SK-N-SH (cell line): ENCODE results near the gene FAM120B. TPM values are rescaled to one million over a fixed set of nuclear protein-coding genes. Genes with fewer than 3 reads are reported as not detected.

Experiments used
- CTCF ChIA-PET: fragments of 300-600, 350-600 bp; formaldehyde crosslinking; extraction: SDS; loops from one replicate; lab custom pipeline; 2021; lab: Yijun Ruan, JAX
- POLR2A ChIA-PET: fragments of 350-600 bp; sonication (Branson Sonifier 250); formaldehyde crosslinking; extraction: SDS; loops from one replicate; lab custom pipeline; 2020; ENCODE audit warnings: antibody characterized with exemption, inconsistent platforms; lab: Yijun Ruan, JAX
- DNase-seq: peaks from one replicate; pipeline ENCODE4 v3.0.0; 2012
- H2AFZ ChIP-seq: fragments of 200-600 bp; sonication (generic); 2 replicates; pipeline ENCODE4 v1.8.1; 2016; ENCODE audit warnings: antibody characterized with exemption, mild to moderate bottlenecking, low read depth
- H3F3A ChIP-seq: fragments of 200-600 bp; sonication (generic); replicated peaks from 2 replicates; pipeline ENCODE3; 2016; ENCODE audit warnings: antibody characterized with exemption, mild to moderate bottlenecking; ENCODE audit not compliant: insufficient read depth
- H3K27ac ChIP-seq, 2 experiments: fragments of 200-500 bp in 1 of 2; fragments of 200-600 bp in 1 of 2; sonication (Bioruptor generic) in 1 of 2; sonication (generic), shearing (Covaris generic) in 1 of 2; 2 replicates each; pipeline versions ENCODE4 v1.5.1 to v1.6.1; 2014 to 2016; ENCODE audit warnings: low read depth in 2 of 2, inconsistent platforms in 1 of 2, low read length in 1 of 2, mild to moderate bottlenecking in 1 of 2, mixed read lengths in 1 of 2
- H3K27me3 ChIP-seq: fragments of 200-600 bp; sonication (generic), shearing (Covaris generic); 2 replicates; pipeline ENCODE4 v1.6.1; 2016; ENCODE audit warnings: mixed run types; ENCODE audit not compliant: insufficient read depth
- H3K36me3 ChIP-seq, 2 experiments: fragments of 200-500 bp in 1 of 2; fragments of 200-600 bp in 1 of 2; sonication (Bioruptor generic) in 1 of 2; sonication (generic) in 1 of 2; replicated peaks in 1 of 2; 2 replicates each; pipeline versions ENCODE3 to v1.5.1; 2014 to 2016; ENCODE audit warnings: low read length in 1 of 2, mild to moderate bottlenecking in 1 of 2; ENCODE audit not compliant: insufficient read depth in 2 of 2, control insufficient read depth in 1 of 2
- H3K4me1 ChIP-seq, 2 experiments: fragments of 200-500 bp in 1 of 2; fragments of 200-600 bp in 1 of 2; sonication (Bioruptor generic) in 1 of 2; sonication (generic), shearing (Covaris generic) in 1 of 2; 2 replicates each; pipeline versions ENCODE4 v1.5.1 to v1.6.1; 2014 to 2016; ENCODE audit warnings: low read depth in 1 of 2, low read length in 1 of 2, mixed run types in 1 of 2; ENCODE audit not compliant: insufficient read depth in 2 of 2, control insufficient read depth in 1 of 2
- H3K4me2 ChIP-seq: fragments of 200-600 bp; sonication (generic), shearing (Covaris generic); 2 replicates; pipeline ENCODE4 v1.6.1; 2017; ENCODE audit warnings: mixed run types
- H3K4me3 ChIP-seq, 2 experiments: fragments of 200-500 bp in 1 of 2; fragments of 200-600 bp in 1 of 2; sonication (Bioruptor generic) in 1 of 2; sonication (generic), shearing (Covaris generic) in 1 of 2; 2 replicates each; pipeline versions ENCODE4 v1.5.1 to v1.8.1; 2014 to 2016; ENCODE audit warnings: low read depth in 2 of 2, inconsistent platforms in 1 of 2, low read length in 1 of 2, mild to moderate bottlenecking in 1 of 2, mixed read lengths in 1 of 2, moderate library complexity in 1 of 2
- H3K79me2 ChIP-seq: fragments of 200-600 bp; sonication (generic); 2 replicates; pipeline ENCODE4 v1.8.1; 2017; ENCODE audit warnings: mild to moderate bottlenecking; ENCODE audit not compliant: insufficient read depth
- H3K9ac ChIP-seq: fragments of 200-600 bp; sonication (generic); 2 replicates; pipeline ENCODE4 v1.6.1; 2017; ENCODE audit warnings: mixed run types
- H3K9me2 ChIP-seq: fragments of 200-600 bp; sonication (generic); 2 replicates; pipeline ENCODE4 v1.6.1; 2017; ENCODE audit warnings: mixed run types
- H3K9me3 ChIP-seq: fragments of 200-600 bp; sonication (generic); 2 replicates; pipeline ENCODE4 v1.6.1; 2017; ENCODE audit warnings: mixed run types, mild to moderate bottlenecking, moderate library complexity
- H4K20me1 ChIP-seq: fragments of 200-600 bp; sonication (generic); 2 replicates; pipeline ENCODE4 v1.6.1; 2017; ENCODE audit warnings: mild to moderate bottlenecking, mixed run types; ENCODE audit not compliant: insufficient read depth
- CHD2 ChIP-seq: fragments of 150-350 bp; IDR thresholded peaks from 2 replicates; pipeline ENCODE4 v1.6.1; 2018; ENCODE audit warnings: low read length; ENCODE audit not compliant: partially characterized antibody
- EP300 ChIP-seq, 2 experiments: IDR thresholded peaks; 2 replicates each; pipeline versions ENCODE4 v1.4.0 to v1.6.1; 2012; ENCODE audit warnings: borderline replicate concordance in 1 of 2, low read depth in 1 of 2, low read length in 1 of 2
- FOXM1 ChIP-seq: IDR thresholded peaks from 2 replicates; pipeline ENCODE4 v1.4.0; 2012; ENCODE audit warnings: low read depth, mild to moderate bottlenecking
- JUND ChIP-seq: IDR thresholded peaks from 2 replicates; pipeline ENCODE4 v1.4.0; 2012
- MXI1 ChIP-seq: IDR thresholded peaks from 2 replicates; pipeline ENCODE4 v1.6.1; 2012; ENCODE audit warnings: mild to moderate bottlenecking, low read depth, low read length, improper control_type of control experiment
- NFIC ChIP-seq: IDR thresholded peaks from 2 replicates; pipeline ENCODE4 v1.4.0; 2012; ENCODE audit warnings: borderline replicate concordance
- NRF1 ChIP-seq: IDR thresholded peaks from 2 replicates; pipeline ENCODE4 v1.6.1; 2012; ENCODE audit warnings: low read depth, mild to moderate bottlenecking, low read length
- RAD21 ChIP-seq: IDR thresholded peaks from 2 replicates; pipeline ENCODE4 v1.6.1; 2012; ENCODE audit warnings: mild to moderate bottlenecking, low read length
- RCOR1 ChIP-seq: fragments of 150-350 bp; IDR thresholded peaks from 2 replicates; pipeline ENCODE4 v1.6.1; 2017; ENCODE audit warnings: antibody characterized with exemption, low read length
- SIN3A ChIP-seq: IDR thresholded peaks from 2 replicates; pipeline ENCODE4 v1.6.1; 2012; ENCODE audit warnings: low read depth, mild to moderate bottlenecking, low read length, moderate library complexity, borderline replicate concordance
- SMC3 ChIP-seq: IDR thresholded peaks from 2 replicates; pipeline ENCODE4 v1.6.1; 2012; ENCODE audit warnings: low read depth, low read length, improper control_type of control experiment
- TCF12 ChIP-seq: IDR thresholded peaks from 2 replicates; pipeline ENCODE4 v1.4.0; 2012
- TEAD4 ChIP-seq: IDR thresholded peaks from 2 replicates; pipeline ENCODE4 v1.4.0; 2012; ENCODE audit warnings: mild to moderate bottlenecking, borderline replicate concordance; ENCODE audit not compliant: insufficient read depth
- YY1 ChIP-seq: IDR thresholded peaks from 2 replicates; pipeline ENCODE4 v1.4.0; 2012; ENCODE audit warnings: low read depth, mild to moderate bottlenecking
- WGBS: methylation state at CpG from one replicate; pipeline ENCODE4 v1.1.6; 2017; ENCODE audit warnings: low lambda C conversion rate; 5-methylcytosine and 5-hydroxymethylcytosine counted together
- polyA plus RNA-seq, 3 experiments: library from polyadenylated mRNA; depleted of rRNA; stranded (reverse); fragments of >200 nt; gene quantifications; 2 replicates each; pipeline ENCODE4 v1.2.3, GENCODE V29; 2012
- TF ChIP-seq, protein P1 (sequence below): IDR thresholded peaks from 2 replicates; pipeline ENCODE4 v1.4.0; 2012; ENCODE audit warnings: low read depth
- TF ChIP-seq, protein P2 (sequence below): IDR thresholded peaks from 2 replicates; pipeline ENCODE4; 2012
- TF ChIP-seq, protein P3 (sequence below): fragments of 150-350 bp; IDR thresholded peaks from 2 replicates; pipeline ENCODE4 v1.6.1; 2016; ENCODE audit warnings: mild to moderate bottlenecking, low read depth, low read length
- TF ChIP-seq, protein P4 (sequence below): IDR thresholded peaks from 2 replicates; pipeline ENCODE4 v1.6.1; 2012; ENCODE audit warnings: mild to moderate bottlenecking, low read depth, low read length, moderate library complexity
- TF ChIP-seq, protein P5 (sequence below): fragments of 150-350 bp; IDR thresholded peaks from 2 replicates; pipeline ENCODE4 v1.6.1; 2017; ENCODE audit warnings: antibody characterized with exemption, low read length, low read depth, borderline replicate concordance

Gene FAM120B
- polyA plus RNA-seq, 1 of the 3 experiments (the other 2 are of a cell fraction): 7.7 TPM

DNA sequence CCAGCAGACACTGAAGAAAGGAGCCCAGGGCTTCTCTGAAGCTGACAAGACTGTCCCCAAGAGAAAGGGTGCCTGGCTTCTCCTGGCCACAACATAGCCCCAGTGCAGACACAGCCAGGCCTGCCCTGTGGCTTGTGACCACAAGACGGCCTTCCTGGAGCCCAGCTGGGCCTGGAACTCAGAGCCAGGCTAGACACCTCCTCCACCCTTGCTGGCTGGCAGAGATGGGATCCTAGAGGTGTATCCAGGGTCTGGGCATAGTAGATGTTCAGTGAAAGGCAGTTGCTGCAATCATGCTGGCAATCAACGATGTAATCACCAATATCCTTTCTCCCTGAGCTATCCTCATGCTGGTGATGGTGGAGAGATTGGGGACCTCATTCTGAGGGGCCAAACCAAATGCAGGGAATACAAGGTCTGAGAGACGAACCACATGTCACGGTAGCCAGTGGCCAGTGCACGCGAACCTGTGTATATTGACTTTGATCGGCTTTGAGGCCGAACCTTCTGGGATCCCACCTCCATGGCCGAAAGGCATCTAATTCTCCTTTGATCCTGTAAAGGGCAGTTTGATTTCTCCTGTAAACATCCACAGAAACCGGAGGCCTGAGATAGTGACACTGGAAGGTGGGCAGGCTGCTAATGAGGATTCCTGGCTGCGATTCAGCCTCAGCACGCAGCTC is 131.3 kb downstream of the FAM120B start (continued):
- TF ChIP-seq, protein P1, sequence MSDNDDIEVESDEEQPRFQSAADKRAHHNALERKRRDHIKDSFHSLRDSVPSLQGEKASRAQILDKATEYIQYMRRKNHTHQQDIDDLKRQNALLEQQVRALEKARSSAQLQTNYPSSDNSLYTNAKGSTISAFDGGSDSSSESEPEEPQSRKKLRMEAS: no peak
- TF ChIP-seq, protein P2, sequence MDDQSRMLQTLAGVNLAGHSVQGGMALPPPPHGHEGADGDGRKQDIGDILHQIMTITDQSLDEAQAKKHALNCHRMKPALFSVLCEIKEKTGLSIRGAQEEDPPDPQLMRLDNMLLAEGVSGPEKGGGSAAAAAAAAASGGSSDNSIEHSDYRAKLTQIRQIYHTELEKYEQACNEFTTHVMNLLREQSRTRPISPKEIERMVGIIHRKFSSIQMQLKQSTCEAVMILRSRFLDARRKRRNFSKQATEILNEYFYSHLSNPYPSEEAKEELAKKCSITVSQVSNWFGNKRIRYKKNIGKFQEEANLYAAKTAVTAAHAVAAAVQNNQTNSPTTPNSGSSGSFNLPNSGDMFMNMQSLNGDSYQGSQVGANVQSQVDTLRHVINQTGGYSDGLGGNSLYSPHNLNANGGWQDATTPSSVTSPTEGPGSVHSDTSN: no peak
- TF ChIP-seq TCF12 (no peak), SIN3A (no peak), MXI1 (no peak), RAD21 (no peak)
- TF ChIP-seq, protein P3, sequence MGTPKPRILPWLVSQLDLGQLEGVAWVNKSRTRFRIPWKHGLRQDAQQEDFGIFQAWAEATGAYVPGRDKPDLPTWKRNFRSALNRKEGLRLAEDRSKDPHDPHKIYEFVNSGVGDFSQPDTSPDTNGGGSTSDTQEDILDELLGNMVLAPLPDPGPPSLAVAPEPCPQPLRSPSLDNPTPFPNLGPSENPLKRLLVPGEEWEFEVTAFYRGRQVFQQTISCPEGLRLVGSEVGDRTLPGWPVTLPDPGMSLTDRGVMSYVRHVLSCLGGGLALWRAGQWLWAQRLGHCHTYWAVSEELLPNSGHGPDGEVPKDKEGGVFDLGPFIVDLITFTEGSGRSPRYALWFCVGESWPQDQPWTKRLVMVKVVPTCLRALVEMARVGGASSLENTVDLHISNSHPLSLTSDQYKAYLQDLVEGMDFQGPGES: no peak
- TF ChIP-seq, all 33 proteins: peak for 0

DNA sequence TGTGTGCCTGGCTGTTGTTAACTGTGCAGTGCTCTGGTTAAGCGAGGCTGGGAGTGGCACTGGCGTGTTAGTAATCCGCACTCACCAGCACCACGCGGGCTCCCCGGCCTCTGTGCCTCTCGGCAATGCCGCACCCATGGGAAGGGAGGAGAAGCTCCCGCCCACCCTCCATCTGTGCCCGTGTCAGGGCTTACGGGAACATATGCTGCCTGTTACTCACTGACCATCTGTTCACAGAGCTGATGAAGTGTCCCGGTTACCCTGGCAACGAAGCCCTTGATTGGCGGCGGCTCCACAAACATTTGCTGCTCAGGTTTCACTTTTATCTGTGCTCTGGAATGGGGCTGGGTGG is 131.8 kb downstream of the FAM120B start:
- Histone ChIP-seq H3K4me3 (peak overlapping the region; percentile 14 to 33; a peak in 3 of 4 replicates), H3K27ac (peak overlapping the region; percentile 60 to 86), H3F3A (no peaks in the 10 kb centered on the region), H3K9ac (peak overlapping the region; percentile 57; the same call in 1 of the 2 replicates), H3K4me2 (peak overlapping the region; percentile 66), H3K9me3 (no peaks in the 10 kb centered on the region), H3K79me2 (no peaks in the 10 kb centered on the region), H4K20me1 (no peaks in the 10 kb centered on the region), H3K36me3 (peaks cover 0 to 5% of the 10 kb centered on the region in 2 experiments), H2AFZ (peak overlapping the region; percentile 86; the same call in 1 of the 2 replicates), H3K27me3 (no peaks in the 10 kb centered on the region), H3K4me1 (peaks cover 18 to 35% of the 10 kb centered on the region in 2 experiments; a peak in 3 of 4 replicates), H3K9me2 (no peaks in the 10 kb centered on the region)
- ChIA-PET POLR2A (interaction anchor here (0.8 to 1.9 kb wide), 4 partner anchors 10 to 132 kb away, joined by 3 to 5 read pairs (median 4); partner anchors contain the start of gene FAM120B), CTCF (interaction anchor here (0.8 to 2.0 kb wide), 4 partner anchors 21 to 648 kb away, joined by 3 to 5 read pairs (median 4); no protein-coding TSS in a partner anchor)
- peak; percentile 96 for DNase-seq
- 2% methylated on average over 10 of the region's 15 CpGs for WGBS
- TF ChIP-seq JUND (peak; percentile 54), SMC3 (no peak), NRF1 (no peak), NFIC (peak; percentile 46; the same call in 1 of the 2 replicates), CHD2 (no peak), RCOR1 (peak; percentile 77), FOXM1 (no peak), SIN3A (peak; percentile 63; the same call in 1 of the 2 replicates), YY1 (0 out of 2 replicates have a peak, but pooled peaks have one; percentile 19), TEAD4 (0 out of 2 replicates have a peak, but pooled peaks have one; percentile 40), EP300 (IDR thresholded peaks at IDR 0.05; ENCODE audit: borderline replicate concordance in 1 of 2, low read depth in 1 of 2, low read length in 1 of 2) (peak; percentile 39 to 59; a peak in 1 of 4 replicates)
- TF ChIP-seq, protein P2: peak; percentile 97
- TF ChIP-seq, protein P4, sequence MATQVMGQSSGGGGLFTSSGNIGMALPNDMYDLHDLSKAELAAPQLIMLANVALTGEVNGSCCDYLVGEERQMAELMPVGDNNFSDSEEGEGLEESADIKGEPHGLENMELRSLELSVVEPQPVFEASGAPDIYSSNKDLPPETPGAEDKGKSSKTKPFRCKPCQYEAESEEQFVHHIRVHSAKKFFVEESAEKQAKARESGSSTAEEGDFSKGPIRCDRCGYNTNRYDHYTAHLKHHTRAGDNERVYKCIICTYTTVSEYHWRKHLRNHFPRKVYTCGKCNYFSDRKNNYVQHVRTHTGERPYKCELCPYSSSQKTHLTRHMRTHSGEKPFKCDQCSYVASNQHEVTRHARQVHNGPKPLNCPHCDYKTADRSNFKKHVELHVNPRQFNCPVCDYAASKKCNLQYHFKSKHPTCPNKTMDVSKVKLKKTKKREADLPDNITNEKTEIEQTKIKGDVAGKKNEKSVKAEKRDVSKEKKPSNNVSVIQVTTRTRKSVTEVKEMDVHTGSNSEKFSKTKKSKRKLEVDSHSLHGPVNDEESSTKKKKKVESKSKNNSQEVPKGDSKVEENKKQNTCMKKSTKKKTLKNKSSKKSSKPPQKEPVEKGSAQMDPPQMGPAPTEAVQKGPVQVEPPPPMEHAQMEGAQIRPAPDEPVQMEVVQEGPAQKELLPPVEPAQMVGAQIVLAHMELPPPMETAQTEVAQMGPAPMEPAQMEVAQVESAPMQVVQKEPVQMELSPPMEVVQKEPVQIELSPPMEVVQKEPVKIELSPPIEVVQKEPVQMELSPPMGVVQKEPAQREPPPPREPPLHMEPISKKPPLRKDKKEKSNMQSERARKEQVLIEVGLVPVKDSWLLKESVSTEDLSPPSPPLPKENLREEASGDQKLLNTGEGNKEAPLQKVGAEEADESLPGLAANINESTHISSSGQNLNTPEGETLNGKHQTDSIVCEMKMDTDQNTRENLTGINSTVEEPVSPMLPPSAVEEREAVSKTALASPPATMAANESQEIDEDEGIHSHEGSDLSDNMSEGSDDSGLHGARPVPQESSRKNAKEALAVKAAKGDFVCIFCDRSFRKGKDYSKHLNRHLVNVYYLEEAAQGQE: peak; percentile 23; the same call in 1 of the 2 replicates
- TF ChIP-seq, protein P5, sequence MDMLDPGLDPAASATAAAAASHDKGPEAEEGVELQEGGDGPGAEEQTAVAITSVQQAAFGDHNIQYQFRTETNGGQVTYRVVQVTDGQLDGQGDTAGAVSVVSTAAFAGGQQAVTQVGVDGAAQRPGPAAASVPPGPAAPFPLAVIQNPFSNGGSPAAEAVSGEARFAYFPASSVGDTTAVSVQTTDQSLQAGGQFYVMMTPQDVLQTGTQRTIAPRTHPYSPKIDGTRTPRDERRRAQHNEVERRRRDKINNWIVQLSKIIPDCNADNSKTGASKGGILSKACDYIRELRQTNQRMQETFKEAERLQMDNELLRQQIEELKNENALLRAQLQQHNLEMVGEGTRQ: no peak
- TF ChIP-seq, protein P1: peak; percentile 79
- TF ChIP-seq, protein P3: no peak
